Effector CD4-positive, alpha-beta T cell (primary cell): ENCODE results near the gene SP1.

Experiments used
- DNase-seq: peaks from one replicate; pipeline ENCODE4 v3.0.0-alpha.2; 2020

Gene SP1

DNA sequence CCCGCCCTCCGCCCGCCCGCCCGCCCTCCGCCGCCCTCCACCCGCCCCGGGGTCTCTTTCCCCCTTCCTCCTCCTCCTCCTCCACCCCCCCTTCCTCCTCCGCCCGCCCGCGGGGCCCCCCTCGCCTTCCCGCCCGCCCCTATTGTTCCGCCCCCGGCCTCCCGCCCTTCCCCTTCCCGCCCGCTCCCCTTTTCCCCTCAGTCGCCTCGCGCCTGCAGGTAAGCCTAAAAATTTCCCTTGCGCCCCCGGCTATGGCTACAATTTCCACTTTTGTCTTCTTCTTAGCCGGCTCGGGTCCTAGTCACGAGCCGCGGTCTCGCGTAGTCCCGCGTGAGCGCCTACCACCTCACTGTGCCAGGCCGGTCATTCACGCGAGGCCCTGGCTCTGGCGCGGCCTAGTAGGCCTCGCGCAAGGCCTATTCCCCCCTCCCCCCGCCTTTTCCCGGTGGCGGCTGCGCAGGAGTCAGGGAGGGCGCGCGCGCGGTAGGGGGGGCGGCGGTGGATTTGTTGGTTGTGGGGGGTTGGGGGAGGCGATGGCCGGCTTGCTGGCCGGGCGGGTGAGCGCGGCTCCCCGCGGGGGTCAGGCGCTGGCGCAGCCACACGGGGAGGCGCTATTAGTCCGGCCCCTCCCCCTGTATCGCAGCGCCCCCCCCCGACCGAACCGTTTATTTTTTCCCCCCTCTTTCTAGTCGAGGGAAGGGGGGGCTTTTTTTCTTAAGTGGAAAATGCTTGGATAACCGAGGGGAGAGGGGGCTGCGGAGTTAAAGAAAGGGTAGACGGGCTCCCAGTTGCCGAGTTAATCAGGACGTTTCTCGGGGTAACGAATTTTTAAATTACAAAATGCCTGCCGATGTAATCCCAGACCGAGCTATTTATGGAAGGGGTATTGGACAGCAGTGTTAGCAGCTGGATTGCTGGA lies 72.4 kb downstream of the SP1 start:
- peak; percentile 71 for DNase-seq

GRCh38 chr12:53453953-53454640 lies 74.1 kb downstream of the SP1 start:
- DNase-seq, result no peak

GRCh38 chr12:53454707-53455106 lies 74.7 kb downstream of the SP1 start:
- DNase-seq, result no peak

GRCh38 chr12:53456654-53457366 lies 76.8 kb downstream of the SP1 start:
- no peak for DNase-seq

GRCh38 chr12:53459097-53459496 lies 79.1 kb downstream of the SP1 start:
- DNase-seq, result no peak

DNA sequence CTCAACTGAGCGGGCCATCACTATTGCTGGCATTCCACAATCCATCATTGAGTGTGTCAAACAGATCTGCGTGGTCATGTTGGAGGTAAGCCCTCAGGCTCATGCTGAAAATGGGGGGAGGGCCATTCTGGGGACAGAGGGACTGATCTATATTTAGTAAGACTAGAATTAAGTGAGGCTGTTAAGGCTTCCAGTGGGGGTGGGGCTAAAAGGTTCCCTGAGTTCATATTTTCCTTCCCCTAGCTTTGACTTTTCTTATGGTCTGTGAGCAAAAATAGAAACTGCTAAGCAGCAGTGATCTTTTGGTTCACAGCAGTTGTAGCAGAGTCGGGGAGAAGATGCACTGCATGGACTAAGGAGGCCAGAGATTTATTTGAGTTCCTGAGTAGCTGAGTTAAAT lies 81.1 kb downstream of the SP1 start:
- no peak for DNase-seq

GRCh38 chr12:53461591-53461990 lies 81.6 kb downstream of the SP1 start:
- no peak for DNase-seq

DNA sequence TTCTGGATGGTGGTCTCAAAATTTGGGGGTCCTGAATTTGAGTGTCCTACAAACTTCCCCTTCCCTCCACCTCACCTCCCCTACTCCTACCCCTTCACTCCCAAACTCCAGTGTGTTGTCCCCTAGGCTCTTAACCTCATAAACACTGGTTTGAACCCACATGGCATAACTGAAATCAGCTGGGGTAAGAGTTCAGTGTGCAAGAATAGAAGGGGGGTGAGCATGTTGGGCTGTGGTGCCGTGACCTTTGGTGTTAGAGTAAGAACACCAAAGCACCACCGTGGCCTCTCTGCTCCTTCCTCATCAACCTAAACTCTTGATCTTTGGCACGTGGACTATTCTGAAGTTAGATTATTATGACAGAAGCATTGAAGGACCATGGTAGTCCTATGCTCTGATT lies 83.0 kb downstream of the SP1 start:
- no peak for DNase-seq

- DNase-seq, result no peak
Measured at GRCh38 chr12:53463802-53464560, 84.0 kb downstream of the SP1 start.

DNA sequence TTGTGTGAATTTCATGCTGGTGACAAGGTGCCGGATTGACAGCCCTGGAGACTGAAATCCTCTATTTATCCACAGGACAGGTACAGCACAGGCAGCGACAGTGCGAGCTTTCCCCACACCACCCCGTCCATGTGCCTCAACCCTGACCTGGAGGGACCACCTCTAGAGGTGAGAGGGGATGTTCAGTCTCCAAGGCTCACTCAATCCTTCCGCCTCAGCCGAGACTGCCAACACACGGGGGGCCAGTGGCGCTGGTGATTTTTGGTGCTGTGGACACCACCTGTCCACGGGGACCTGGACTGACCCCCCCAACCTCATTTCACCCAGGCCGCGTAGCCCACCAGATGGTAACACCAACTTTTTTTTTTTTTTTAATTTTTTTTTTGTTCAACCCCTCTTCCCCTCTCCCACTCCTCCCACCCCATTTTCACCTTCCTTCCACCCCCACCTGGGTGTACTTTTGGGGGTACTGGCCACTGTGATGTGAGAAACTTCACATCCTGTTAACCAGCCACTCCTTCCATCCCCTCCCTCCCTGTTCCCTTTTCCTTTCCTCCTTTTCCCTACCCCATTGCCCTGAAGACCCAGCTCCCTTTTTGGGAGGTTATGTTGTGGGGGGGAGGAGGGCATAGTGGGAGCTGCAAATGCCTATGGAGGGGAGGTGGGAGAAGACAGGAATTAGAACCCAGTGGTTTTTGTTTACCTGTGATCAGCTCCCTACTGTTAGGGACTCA lies 84.9 kb downstream of the SP1 start:
- DNase-seq, result no peak

GRCh38 chr12:53465679-53466078 lies 85.7 kb downstream of the SP1 start:
- no peak for DNase-seq
